Measurements from ENCODE around the gene WRNIP1. TPM values are rescaled to one million over a fixed set of nuclear protein-coding genes. Genes with fewer than 3 reads are reported as not detected.

The WRNIP1 gene
- total RNA-seq, 1 donor from 2014 or later: 25.3 TPM

GRCh38 chr6:2794171-2794730 is 29.1 kb downstream of the WRNIP1 start:
- H3K27ac ChIP-seq: no peak overlapping the region

GRCh38 chr6:2795162-2795561 is 30.0 kb downstream of the WRNIP1 start:
- Histone ChIP-seq H3K4me2 (no peak overlapping the region), H3K27ac (no peak overlapping the region), H3K4me1 (peaks cover 10% of the 10 kb centered on the region), H2AFZ (replicated peaks) (no peak overlapping the region), H3K79me2 (ENCODE audit: low read depth) (no peaks in the 10 kb centered on the region), H3F3A (ENCODE audit: low read depth) (peaks cover 4% of the 10 kb centered on the region), H3K9me3 (ENCODE audit: low read depth) (no peaks in the 10 kb centered on the region), H3K9ac (no peak overlapping the region), H3K27me3 (no peaks in the 10 kb centered on the region), H4K20me1 (ENCODE audit: low read depth) (no peaks in the 10 kb centered on the region), H3K36me3 (no peaks in the 10 kb centered on the region), H3K4me3 (no peak overlapping the region)
- Mint-ChIP-seq H3K9me3 (no peaks in the 10 kb centered on the region), H3K36me3 (no peaks in the 10 kb centered on the region), H3K4me3 (no peak overlapping the region), H3K27me3 (ENCODE audit: insufficient read depth, low read depth) (peaks cover 7% of the 10 kb centered on the region), H3K4me1 (peaks cover 56% of the 10 kb centered on the region), H3K27ac (no peak overlapping the region)
- TF ChIP-seq EZH2phosphoT487 (IDR thresholded peaks at IDR 0.05) (no peak), EZH2 (IDR thresholded peaks at IDR 0.05) (no peak), CTCF (IDR thresholded peaks at IDR 0.05) (no peak)
- no peak for DNase-seq (ENCODE audit: low spot score)

More at GRCh38 chr6:2794171-2794730, 29.1 kb downstream of the WRNIP1 start:
- Histone ChIP-seq H3K4me1 (peaks cover 10% of the 10 kb centered on the region), H3K4me3 (no peak overlapping the region), H3K36me3 (no peaks in the 10 kb centered on the region), H3K4me2 (no peak overlapping the region), H3F3A (ENCODE audit: low read depth) (peaks cover 4% of the 10 kb centered on the region), H4K20me1 (ENCODE audit: low read depth) (no peaks in the 10 kb centered on the region), H3K9ac (no peak overlapping the region), H3K27me3 (no peaks in the 10 kb centered on the region), H2AFZ (replicated peaks) (no peak overlapping the region), H3K9me3 (ENCODE audit: low read depth) (no peaks in the 10 kb centered on the region), H3K79me2 (ENCODE audit: low read depth) (no peaks in the 10 kb centered on the region)
- Mint-ChIP-seq H3K4me1 (peaks cover 47% of the 10 kb centered on the region), H3K27me3 (ENCODE audit: insufficient read depth, low read depth) (peaks cover 7% of the 10 kb centered on the region), H3K4me3 (no peak overlapping the region), H3K36me3 (no peaks in the 10 kb centered on the region), H3K27ac (no peak overlapping the region), H3K9me3 (no peaks in the 10 kb centered on the region)
- DNase-seq (ENCODE audit: low spot score): no peak
- TF ChIP-seq CTCF (IDR thresholded peaks at IDR 0.05) (no peak), EZH2phosphoT487 (IDR thresholded peaks at IDR 0.05) (no peak), EZH2 (IDR thresholded peaks at IDR 0.05) (no peak)

- H3K4me2 ChIP-seq: no peak overlapping the region
These were observed 30.8 kb downstream of the WRNIP1 start for GRCh38 chr6:2795956-2796355.

More at GRCh38 chr6:2795956-2796355, 30.8 kb downstream of the WRNIP1 start:
- no peaks in the 10 kb centered on the region for H3K27me3 ChIP-seq
- peaks cover 10% of the 10 kb centered on the region for H3K4me1 ChIP-seq
- Mint-ChIP-seq H3K4me1 (peaks cover 60% of the 10 kb centered on the region), H3K4me3 (no peak overlapping the region), H3K9me3 (no peaks in the 10 kb centered on the region), H3K27ac (peak overlapping the region; percentile 66), H3K27me3 (ENCODE audit: insufficient read depth, low read depth) (peaks cover 5% of the 10 kb centered on the region), H3K36me3 (no peaks in the 10 kb centered on the region)
- no peak overlapping the region for H3K27ac ChIP-seq
- H3K9me3 ChIP-seq (ENCODE audit: low read depth): no peaks in the 10 kb centered on the region
- no peak overlapping the region for H3K4me3 ChIP-seq
- peaks cover 1% of the 10 kb centered on the region for H3F3A ChIP-seq (ENCODE audit: low read depth)
- no peaks in the 10 kb centered on the region for H4K20me1 ChIP-seq (ENCODE audit: low read depth)
- H2AFZ ChIP-seq (replicated peaks): no peak overlapping the region
- H3K79me2 ChIP-seq (ENCODE audit: low read depth): no peaks in the 10 kb centered on the region
- no peak for DNase-seq (ENCODE audit: low spot score)
- TF ChIP-seq EZH2 (IDR thresholded peaks at IDR 0.05) (no peak), EZH2phosphoT487 (IDR thresholded peaks at IDR 0.05) (no peak), CTCF (IDR thresholded peaks at IDR 0.05) (no peak)
- no peak overlapping the region for H3K9ac ChIP-seq
- H3K36me3 ChIP-seq: no peaks in the 10 kb centered on the region

All from neural progenitor cell (in vitro differentiated cells).